Stimulated activated CD4-positive, alpha-beta T cell treated with anti-CD3 and anti-CD28 coated beads, Interleukin-2, amount 100 ng/mL, for 4 hours (primary cell): Measurements from ENCODE around the gene NSL1.
"Not testable (repeated sequence)": the region's sequence is repeated elsewhere in the genome, so short reads cannot be mapped to it uniquely, and the experiment has no call there.

Experiments used
- DNase-seq: peaks from one replicate; pipeline ENCODE4 v3.0.0-alpha.2; 2020; ENCODE audit warnings: low read depth

Gene NSL1

GRCh38 chr1:212782422-212783154, 9.0 kb downstream of the NSL1 start:
- no peak for DNase-seq

- no peak for DNase-seq
Measured at GRCh38 chr1:212781225-212781624, 10.4 kb downstream of the NSL1 start.

GRCh38 chr1:212780759-212781158, 10.8 kb downstream of the NSL1 start:
- DNase-seq: no peak

- DNase-seq: not testable (repeated sequence)
Measured at GRCh38 chr1:212779086-212779485, 12.5 kb downstream of the NSL1 start.

GRCh38 chr1:212777151-212777550, 14.4 kb downstream of the NSL1 start:
- no peak for DNase-seq

- DNase-seq: no peak
Measured at GRCh38 chr1:212775241-212775640, 16.3 kb downstream of the NSL1 start.

- no peak for DNase-seq
Measured at GRCh38 chr1:212774584-212774983, 17.0 kb downstream of the NSL1 start.

GRCh38 chr1:212773011-212773410, 18.6 kb downstream of the NSL1 start:
- DNase-seq: no peak

GRCh38 chr1:212771341-212771740, 20.2 kb downstream of the NSL1 start:
- no peak for DNase-seq

GRCh38 chr1:212769459-212770167, 22.0 kb downstream of the NSL1 start:
- no peak for DNase-seq

GRCh38 chr1:212766825-212767224, 24.8 kb downstream of the NSL1 start:
- DNase-seq: not testable (repeated sequence)

- not testable (repeated sequence) for DNase-seq
Measured at GRCh38 chr1:212764718-212765281, 26.8 kb downstream of the NSL1 start.

- DNase-seq: no peak
Measured at GRCh38 chr1:212762839-212763238, 28.7 kb downstream of the NSL1 start.

GRCh38 chr1:212762234-212762633, 29.3 kb downstream of the NSL1 start:
- no peak for DNase-seq

GRCh38 chr1:212760126-212760823, 31.3 kb downstream of the NSL1 start:
- peak; percentile 39 for DNase-seq

- DNase-seq: no peak
Measured at GRCh38 chr1:212759683-212760082, 31.9 kb downstream of the NSL1 start.

GRCh38 chr1:212754680-212755079, 36.9 kb downstream of the NSL1 start:
- DNase-seq: no peak

- DNase-seq: no peak
Measured at GRCh38 chr1:212754193-212754592, 37.4 kb downstream of the NSL1 start.

- DNase-seq: no peak
Measured at GRCh38 chr1:212753749-212754148, 37.8 kb downstream of the NSL1 start.

GRCh38 chr1:212752934-212753497, 38.6 kb downstream of the NSL1 start:
- DNase-seq: no peak

GRCh38 chr1:212752252-212752933, 39.2 kb downstream of the NSL1 start:
- no peak for DNase-seq
